Measurements from ENCODE around the gene ARID1B. TPM values are rescaled to one million over a fixed set of nuclear protein-coding genes. Genes with fewer than 3 reads are reported as not detected.

ARID1B gene
- total RNA-seq, 1 experiment from 2014 or later, result 58.8 TPM

GRCh38 chr6:157188213-157188612 lies 411.0 kb downstream of the ARID1B start:
- intact Hi-C loops (cut with micrococcal nuclease; ENCODE audit: unreplicated experiment), result loop anchor here (10.0 kb wide), 1 partner anchor 413 kb away; the partner anchor contains the start of gene ARID1B
- TF ChIP-seq CTCF (IDR thresholded peaks at IDR 0.05; ENCODE audit: insufficient read depth in 1 of 2, low read depth in 1 of 2, low read length in 1 of 2, severe bottlenecking in 1 of 2, unreplicated experiment in 1 of 2), result no peak
- BruUV-seq (replicated peaks), result no TSS peak
- Mint-ChIP-seq H3K9me3 (ENCODE audit: unreplicated experiment) (no peaks in the 10 kb centered on the region), H3K4me1 (ENCODE audit: low read depth, unreplicated experiment) (peaks cover 6% of the 10 kb centered on the region), H3K27ac (ENCODE audit: unreplicated experiment) (no peak overlapping the region), H3K4me3 (ENCODE audit: unreplicated experiment) (no peak overlapping the region), H3K36me3 (ENCODE audit: insufficient read depth, unreplicated experiment) (peaks cover 41% of the 10 kb centered on the region), H3K27me3 (ENCODE audit: insufficient read depth, unreplicated experiment) (no peaks in the 10 kb centered on the region)
- Histone ChIP-seq H3K4me3 (ENCODE audit: low read depth, low read length) (no peak overlapping the region), H3K9me3 (no peaks in the 10 kb centered on the region), H3K4me1 (no peaks in the 10 kb centered on the region; the same call in none of the 2 replicates), H3K36me3 (ENCODE audit: control insufficient read depth, insufficient read depth, low read length) (peaks cover 6% of the 10 kb centered on the region), H3K27me3 (replicated peaks; ENCODE audit: control insufficient read depth, insufficient read depth, low read length) (no peaks in the 10 kb centered on the region)
- no peak for DNase-seq
- CTCF ChIA-PET, result interaction anchor here (0.6 kb wide), 1 partner anchor 49 kb away, joined by 3 read pairs; no protein-coding TSS in a partner anchor
- POLR2A ChIA-PET, result no interaction called here

GRCh38 chr6:157193443-157193996 lies 416.3 kb downstream of the ARID1B start:
- ChIA-PET POLR2A (no interaction called here), CTCF (interaction anchor here (0.6 kb wide), 1 partner anchor 249 kb away, joined by 3 read pairs; no protein-coding TSS in a partner anchor)
- H3K4me3 ChIP-seq (ENCODE audit: low read depth, low read length), result no peak overlapping the region
- Mint-ChIP-seq H3K36me3 (ENCODE audit: insufficient read depth, unreplicated experiment) (peaks cover 30% of the 10 kb centered on the region), H3K4me3 (ENCODE audit: unreplicated experiment) (no peak overlapping the region), H3K9me3 (ENCODE audit: unreplicated experiment) (no peaks in the 10 kb centered on the region), H3K27me3 (ENCODE audit: insufficient read depth, unreplicated experiment) (no peaks in the 10 kb centered on the region), H3K4me1 (ENCODE audit: low read depth, unreplicated experiment) (no peaks in the 10 kb centered on the region), H3K27ac (ENCODE audit: unreplicated experiment) (no peak overlapping the region)
- no TSS peak for BruUV-seq (replicated peaks)
- no peaks in the 10 kb centered on the region for H3K4me1 ChIP-seq
- H3K36me3 ChIP-seq (ENCODE audit: control insufficient read depth, insufficient read depth, low read length), result peaks cover 4% of the 10 kb centered on the region; the same call in 1 of the 2 replicates
- no peaks in the 10 kb centered on the region for H3K9me3 ChIP-seq
- H3K27me3 ChIP-seq (replicated peaks; ENCODE audit: control insufficient read depth, insufficient read depth, low read length), result no peaks in the 10 kb centered on the region
- no peak for TF ChIP-seq CTCF (IDR thresholded peaks at IDR 0.05; ENCODE audit: insufficient read depth in 1 of 2, low read depth in 1 of 2, low read length in 1 of 2, severe bottlenecking in 1 of 2, unreplicated experiment in 1 of 2)
- intact Hi-C loops (cut with micrococcal nuclease; ENCODE audit: unreplicated experiment), result no loop called here
- DNase-seq, result no peak

- no TSS peak for BruUV-seq (replicated peaks)
- ChIA-PET CTCF (no interaction called here), POLR2A (no interaction called here)
- H3K27me3 ChIP-seq (replicated peaks; ENCODE audit: control insufficient read depth, insufficient read depth, low read length), result no peaks in the 10 kb centered on the region
- H3K9me3 ChIP-seq, result no peaks in the 10 kb centered on the region
- no peaks in the 10 kb centered on the region for H3K4me1 ChIP-seq
- no peak overlapping the region for H3K4me3 Mint-ChIP-seq (ENCODE audit: unreplicated experiment)
- no peak for DNase-seq
- no peak overlapping the region for H3K4me3 ChIP-seq (ENCODE audit: low read depth, low read length)
- intact Hi-C loops (cut with micrococcal nuclease; ENCODE audit: unreplicated experiment), result no loop called here
- TF ChIP-seq CTCF (IDR thresholded peaks at IDR 0.05; ENCODE audit: insufficient read depth in 1 of 2, low read depth in 1 of 2, low read length in 1 of 2, severe bottlenecking in 1 of 2, unreplicated experiment in 1 of 2), result no peak
- no peaks in the 10 kb centered on the region for H3K4me1 Mint-ChIP-seq (ENCODE audit: low read depth, unreplicated experiment)
- H3K27me3 Mint-ChIP-seq (ENCODE audit: insufficient read depth, unreplicated experiment), result no peaks in the 10 kb centered on the region
- H3K36me3 ChIP-seq (ENCODE audit: control insufficient read depth, insufficient read depth, low read length), result peaks cover 4% of the 10 kb centered on the region; the same call in 1 of the 2 replicates
- no peak overlapping the region for H3K27ac Mint-ChIP-seq (ENCODE audit: unreplicated experiment)
- H3K36me3 Mint-ChIP-seq (ENCODE audit: insufficient read depth, unreplicated experiment), result peaks cover 30% of the 10 kb centered on the region
- no peaks in the 10 kb centered on the region for H3K9me3 Mint-ChIP-seq (ENCODE audit: unreplicated experiment)
Measured at GRCh38 chr6:157194110-157194509, 416.9 kb downstream of the ARID1B start.

All from Caco-2 (cell line).